ENCODE data around the gene FBN3.

Gene FBN3

GRCh38 chr19:8020681-8021080 is 128.7 kb downstream of the FBN3 start:
- DNase-seq (ENCODE audit: low read depth), result no peak

GRCh38 chr19:8017808-8018207 is 131.6 kb downstream of the FBN3 start:
- no peak for DNase-seq (ENCODE audit: low read depth)

Measured in fibroblast of the conjunctiva (primary cell).